Fibroblast of skin of right quadriceps (primary cell): ENCODE measurements around the gene MAP3K6.
"Not testable (repeated sequence)": the region's sequence is repeated elsewhere in the genome, so short reads cannot be mapped to it uniquely, and the experiment has no call there.

Experiments
- DNase-seq: peaks from one replicate; pipeline ENCODE4 v3.0.0-alpha.2; 2013

MAP3K6 gene

DNA sequence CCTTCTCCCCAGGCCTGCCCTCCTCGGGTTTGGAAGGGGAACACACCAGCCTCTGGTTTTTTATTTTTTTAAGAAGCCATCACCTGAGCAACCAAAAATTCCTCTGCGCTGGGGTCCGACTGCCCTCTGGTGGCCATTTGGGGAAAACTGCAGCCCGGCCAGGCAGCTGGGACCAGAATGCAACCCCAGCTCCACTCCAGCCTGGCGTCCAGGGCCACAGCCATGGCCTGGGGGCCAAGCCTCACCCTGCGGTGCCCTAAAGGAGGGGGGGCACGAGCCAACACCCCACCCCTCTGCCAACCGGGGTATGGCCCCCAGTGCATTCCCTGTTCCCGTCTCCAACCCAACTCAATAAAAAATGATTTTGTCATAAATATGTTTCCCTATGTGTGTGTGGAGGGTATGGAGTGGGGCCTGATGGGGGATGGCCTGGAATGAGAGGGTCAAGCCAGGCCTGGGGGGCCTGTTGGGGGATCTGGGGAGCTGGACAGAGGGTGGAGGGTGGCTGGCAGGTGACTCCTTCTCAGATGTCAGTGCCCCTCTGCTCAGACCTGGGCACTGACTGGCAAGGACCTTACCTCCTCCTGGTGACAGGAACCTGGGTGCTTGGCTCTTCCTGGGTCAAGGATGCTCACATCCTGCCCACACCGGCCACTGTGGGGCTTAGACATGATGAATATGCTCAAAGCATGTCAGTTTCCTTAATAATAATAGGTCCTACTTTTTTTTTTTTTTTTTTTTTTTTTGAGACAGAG is 28.9 kb upstream of the MAP3K6 start:
- DNase-seq, result peak; percentile 68

DNA sequence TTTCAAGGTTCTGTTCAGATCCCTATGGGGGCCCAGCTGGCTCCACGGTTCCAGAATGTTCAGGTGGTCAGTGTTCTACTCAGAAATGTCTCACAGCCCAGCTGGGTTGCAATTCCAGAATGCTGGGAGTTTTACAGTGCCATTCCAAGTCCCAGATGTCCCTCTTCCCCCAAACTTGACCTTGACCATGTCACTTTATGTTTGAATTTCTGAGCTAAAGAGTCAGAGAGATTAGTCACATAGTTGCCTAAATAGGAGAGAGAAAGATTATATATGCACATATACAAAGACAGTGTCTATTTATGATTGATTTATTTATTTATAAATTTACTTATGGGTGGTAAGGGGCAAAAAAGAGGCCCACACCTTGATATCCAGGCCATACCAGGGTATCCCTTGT is 28.2 kb upstream of the MAP3K6 start:
- DNase-seq, result no peak

DNA sequence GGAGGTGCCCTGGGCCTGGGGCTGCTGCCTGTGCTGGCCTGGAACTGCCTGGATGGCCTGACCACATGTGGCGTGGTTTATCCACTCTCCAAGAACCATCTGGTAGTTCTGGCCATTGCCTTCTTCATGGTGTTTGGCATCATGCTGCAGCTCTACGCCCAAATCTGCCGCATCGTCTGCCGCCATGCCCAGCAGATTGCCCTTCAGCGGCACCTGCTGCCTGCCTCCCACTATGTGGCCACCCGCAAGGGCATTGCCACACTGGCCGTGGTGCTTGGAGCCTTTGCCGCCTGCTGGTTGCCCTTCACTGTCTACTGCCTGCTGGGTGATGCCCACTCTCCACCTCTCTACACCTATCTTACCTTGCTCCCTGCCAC is 27.5 kb upstream of the MAP3K6 start:
- DNase-seq, result no peak

DNA sequence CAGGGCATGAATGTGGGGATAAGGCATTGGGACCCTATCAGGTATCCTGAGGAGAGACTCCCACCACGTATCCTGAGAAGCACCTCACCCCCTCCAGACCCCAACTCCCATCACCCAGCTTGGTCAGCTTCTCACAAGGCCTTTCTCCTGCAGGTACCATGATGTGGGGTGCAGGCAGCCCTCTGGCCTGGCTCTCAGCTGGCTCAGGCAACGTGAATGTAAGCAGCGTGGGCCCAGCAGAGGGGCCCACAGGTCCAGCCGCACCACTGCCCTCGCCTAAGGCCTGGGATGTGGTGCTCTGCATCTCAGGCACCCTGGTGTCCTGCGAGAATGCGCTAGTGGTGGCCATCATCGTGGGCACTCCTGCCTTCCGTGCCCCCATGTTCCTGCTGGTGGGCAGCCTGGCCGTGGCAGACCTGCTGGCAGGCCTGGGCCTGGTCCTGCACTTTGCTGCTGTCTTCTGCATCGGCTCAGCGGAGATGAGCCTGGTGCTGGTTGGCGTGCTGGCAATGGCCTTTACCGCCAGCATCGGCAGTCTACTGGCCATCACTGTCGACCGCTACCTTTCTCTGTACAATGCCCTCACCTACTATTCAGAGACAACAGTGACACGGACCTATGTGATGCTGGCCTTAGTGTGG is 27.0 kb upstream of the MAP3K6 start:
- no peak for DNase-seq

DNA sequence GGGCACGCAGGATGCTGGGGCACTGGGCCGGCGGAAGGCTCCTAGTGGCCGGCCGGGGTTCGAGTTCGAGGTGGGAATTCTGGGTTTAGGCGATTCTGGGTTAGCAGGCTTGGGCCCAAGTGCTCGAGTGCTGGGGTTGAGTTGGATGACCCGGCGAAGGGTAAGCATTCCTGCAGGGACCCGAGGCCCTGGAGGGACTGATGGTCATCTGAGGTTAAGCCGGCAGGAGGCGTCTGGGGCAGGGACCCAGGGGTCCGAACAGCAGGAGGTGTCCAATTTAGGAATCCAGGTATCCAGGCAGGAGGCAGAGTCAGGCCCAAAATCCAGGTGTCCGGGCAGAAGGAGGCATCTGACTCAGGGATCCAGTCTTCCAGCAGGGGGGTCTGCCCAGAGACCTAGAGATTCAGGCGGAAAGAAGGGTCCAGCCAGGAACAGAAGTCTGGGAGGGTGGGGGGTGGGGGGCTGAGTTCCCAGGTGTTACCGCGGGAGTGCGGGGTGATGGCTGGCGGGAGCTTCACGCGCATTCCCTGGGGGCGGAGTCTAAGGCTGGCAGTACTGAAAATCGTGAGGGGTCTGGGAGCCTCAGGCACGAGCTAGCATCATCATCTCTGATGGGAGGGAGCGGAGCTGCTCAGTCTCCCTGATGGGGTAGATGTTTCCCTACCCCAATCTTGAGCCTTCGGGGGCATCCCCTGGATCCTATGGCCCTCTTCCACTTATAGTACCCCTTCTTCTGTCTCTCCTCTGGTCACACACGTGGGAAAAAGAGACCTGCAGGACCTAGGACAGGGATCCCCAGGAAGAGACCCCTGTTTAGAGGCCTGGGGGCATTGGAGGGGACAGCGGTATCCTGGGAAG is 26.2 kb upstream of the MAP3K6 start:
- DNase-seq, result no peak

DNA sequence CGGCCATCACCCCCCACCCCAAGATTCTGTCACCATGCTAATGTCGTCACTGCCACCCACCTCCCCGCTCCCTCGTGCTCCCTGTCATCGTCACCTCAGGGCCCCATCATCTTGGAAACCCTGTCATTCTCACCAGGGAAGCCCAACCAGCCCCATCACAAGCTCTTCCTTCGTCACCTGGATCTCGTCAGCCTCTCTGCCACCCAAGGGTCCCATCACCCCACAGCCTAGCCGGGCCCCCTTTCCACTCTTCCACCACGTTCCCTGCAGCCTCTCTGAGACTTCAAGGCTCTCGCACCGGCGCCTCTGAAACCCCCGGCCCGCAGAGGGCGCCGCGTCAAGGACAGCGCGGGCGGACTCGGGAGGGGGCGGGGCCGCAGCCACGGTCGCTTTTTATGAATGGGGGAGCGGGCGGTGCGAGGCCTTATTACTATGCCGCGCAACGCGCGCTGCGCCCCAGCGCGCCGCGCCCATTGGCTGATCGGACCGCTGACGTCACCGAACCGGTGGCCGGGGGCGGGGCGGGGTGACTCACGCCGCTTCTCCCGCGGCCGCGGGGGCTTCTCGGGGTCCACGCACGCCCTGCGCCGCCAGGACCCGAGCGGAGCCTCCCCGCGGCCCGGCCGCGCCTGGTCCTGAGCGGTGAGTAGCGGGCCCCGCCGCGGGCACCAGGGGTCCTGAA is 25.5 kb upstream of the MAP3K6 start, which contains the start of gene GPR3:
Gene GPR3 (plus strand): TSS at position 527 of the 682 bp plus-strand sequence. CDS start 1,177 bp downstream, outside the sequence.
- peak; percentile 93 for DNase-seq

DNA sequence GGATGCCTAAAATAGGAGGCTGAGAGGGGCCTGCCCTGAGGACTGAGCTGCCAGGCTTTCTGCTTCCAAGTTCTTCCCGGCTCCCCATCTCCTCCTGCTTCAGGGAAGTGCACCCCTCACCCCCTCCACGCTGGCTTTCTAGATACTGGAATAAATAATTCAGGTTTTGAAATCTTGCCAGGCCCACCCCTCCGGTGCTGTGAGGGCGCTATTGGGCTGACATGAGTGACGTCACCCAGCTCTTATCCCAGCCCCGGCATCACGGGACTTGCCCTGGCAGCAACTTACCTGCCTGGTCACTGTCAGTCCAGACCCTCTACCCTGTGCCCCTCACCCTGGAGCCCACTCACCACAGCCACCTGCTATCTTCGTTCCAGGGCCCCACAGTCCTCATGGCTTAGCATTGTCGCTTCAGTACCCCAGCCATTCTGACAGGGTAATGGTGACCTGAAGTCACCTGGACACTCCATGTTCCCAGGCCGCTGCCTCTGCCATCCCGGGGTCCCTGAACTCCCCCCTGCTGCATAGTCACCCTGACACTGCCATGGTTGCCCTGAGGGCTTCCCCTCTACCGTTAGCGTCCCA is 24.8 kb upstream of the MAP3K6 start:
- DNase-seq, result peak; percentile 55

DNA sequence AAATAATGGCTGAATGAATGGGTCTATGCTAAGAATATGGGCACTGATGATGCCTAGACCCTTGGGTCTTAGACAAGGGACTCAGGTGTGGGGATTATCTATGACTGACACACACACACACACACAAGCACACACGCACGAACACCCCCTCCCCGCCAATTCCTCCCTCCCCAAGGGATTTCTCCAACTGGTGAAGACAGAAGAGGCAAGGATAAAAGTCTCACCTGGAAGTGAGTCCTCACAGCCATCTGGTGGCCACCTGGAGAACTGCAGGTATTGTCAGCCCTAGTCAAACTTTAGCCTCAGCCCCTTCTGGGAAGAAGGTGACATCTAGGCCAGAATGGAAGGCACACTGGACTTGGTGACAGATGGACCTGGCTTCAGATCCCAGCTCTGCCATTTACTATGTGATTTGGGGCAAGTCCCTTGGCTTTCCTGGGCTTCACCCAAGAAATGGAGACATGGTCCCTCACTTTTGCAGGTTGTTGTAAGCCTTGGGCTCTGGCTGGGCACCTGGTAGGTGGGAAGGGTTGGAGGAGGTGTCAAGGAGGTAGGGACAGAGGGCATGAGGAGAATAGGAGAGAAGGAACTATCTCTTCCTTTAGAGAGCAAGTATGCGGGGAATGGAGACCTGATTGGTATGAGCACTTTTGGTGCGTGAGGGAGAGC is 21.7 kb upstream of the MAP3K6 start:
- no peak for DNase-seq

DNA sequence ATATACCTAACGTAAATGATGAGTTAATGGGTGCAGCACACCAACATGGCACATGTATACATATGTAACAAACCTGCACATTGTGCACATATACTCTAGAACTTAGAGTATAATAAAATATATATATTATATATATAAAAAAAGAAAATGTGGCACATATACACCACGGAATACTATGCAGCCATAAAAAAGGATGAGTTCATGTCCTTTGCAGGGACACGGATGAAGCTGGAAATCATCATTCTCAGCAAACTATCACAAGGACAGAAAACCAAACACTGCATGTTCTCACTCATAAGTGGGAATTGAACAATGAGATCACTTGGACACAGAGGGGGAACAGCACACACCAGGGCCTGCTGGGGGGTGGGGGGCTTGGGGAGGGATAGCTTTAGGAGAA is 18.0 kb upstream of the MAP3K6 start:
- DNase-seq, result not testable (repeated sequence)

DNA sequence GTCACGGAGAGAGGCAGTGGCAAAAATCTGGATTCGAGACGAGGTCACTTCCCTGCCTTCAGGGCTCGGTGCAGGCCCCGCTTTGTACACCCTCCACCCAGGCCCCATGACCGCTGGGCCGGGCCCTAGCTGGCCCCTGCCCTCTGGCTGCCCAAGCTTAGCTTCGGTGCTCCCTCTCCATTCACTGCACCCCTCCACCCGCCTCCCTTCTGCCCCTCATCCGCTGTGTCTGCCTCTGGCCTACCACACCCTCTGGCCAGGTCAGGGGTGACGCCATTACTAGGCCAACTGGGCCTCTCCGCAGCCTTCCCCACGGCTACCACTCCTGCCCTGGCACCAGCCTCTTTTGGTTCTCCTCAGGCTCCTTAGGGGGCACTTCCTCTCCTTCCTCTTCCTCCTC is 16.9 kb upstream of the MAP3K6 start:
- DNase-seq, result no peak

DNA sequence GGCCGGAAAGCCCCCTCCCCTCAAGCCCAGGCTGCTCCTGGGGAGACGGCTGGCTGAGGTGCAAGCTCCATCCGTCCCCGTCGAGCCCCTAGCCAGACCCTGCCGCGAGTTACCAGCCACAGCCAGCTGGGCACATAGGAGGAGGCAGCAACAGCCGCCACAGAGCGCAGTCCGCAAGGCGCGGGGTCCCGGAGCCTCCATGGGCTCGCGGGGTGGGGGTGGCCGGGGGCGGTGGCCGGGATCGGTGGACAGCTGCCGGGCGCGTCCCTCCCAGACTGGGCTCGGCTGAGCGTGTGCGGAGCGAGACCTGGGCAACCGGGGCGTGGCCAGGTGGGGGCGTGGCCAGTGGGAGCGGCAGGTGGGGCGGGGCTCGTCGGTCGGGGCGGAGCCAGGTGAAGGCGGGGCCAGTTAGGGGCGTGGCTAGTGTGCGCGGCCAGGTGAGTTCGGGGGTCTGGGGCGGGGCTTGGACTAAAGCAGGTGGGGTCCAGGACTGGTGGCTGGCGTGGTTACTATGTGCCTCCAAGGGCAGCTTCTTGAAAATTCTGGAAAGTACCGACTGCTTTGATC is 16.4 kb upstream of the MAP3K6 start, which contains the start of gene CD164L2:
Gene CD164L2 (minus strand): TSS at position 295 of the 567 bp plus-strand sequence. CDS start 94 bp downstream, at position 201.
- DNase-seq, result no peak

DNA sequence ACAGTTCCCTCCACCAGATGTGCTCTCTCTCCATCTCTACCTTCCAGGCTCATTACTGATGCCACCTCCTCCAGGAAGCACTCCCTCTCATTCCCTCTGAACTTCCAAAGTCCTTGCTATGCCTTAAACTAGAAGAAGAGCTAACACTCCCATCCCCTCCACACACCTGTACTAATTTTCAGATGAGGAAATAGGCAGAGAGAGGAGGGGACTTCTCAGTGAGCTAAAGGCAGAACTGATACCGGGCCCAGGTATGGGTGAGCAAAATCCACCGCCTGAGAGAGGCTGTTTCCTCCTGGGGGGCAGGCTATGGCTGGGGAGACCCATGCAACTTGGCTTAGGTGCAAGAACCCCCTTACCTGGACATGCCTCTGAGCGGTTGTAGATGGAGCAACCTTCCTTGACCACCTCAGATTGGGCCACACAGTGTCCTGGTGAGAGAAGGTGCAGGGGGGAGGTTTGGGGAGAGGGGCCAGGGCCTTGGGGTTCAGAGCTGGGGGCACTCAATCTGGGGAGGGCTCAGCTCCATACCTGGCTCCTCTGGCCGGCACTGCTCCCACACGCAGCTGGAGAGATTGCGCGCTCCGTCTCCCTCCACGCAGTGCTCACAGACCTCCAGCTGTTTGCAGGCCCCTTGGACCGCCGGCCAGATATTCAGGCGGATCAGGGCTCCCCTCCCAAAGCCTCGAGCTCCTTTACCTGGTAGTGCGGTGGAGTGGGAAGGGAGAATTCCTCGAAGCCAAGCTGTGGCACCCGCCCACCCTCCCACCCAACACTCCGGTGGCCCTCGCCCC is 15.4 kb upstream of the MAP3K6 start:
- no peak for DNase-seq

DNA sequence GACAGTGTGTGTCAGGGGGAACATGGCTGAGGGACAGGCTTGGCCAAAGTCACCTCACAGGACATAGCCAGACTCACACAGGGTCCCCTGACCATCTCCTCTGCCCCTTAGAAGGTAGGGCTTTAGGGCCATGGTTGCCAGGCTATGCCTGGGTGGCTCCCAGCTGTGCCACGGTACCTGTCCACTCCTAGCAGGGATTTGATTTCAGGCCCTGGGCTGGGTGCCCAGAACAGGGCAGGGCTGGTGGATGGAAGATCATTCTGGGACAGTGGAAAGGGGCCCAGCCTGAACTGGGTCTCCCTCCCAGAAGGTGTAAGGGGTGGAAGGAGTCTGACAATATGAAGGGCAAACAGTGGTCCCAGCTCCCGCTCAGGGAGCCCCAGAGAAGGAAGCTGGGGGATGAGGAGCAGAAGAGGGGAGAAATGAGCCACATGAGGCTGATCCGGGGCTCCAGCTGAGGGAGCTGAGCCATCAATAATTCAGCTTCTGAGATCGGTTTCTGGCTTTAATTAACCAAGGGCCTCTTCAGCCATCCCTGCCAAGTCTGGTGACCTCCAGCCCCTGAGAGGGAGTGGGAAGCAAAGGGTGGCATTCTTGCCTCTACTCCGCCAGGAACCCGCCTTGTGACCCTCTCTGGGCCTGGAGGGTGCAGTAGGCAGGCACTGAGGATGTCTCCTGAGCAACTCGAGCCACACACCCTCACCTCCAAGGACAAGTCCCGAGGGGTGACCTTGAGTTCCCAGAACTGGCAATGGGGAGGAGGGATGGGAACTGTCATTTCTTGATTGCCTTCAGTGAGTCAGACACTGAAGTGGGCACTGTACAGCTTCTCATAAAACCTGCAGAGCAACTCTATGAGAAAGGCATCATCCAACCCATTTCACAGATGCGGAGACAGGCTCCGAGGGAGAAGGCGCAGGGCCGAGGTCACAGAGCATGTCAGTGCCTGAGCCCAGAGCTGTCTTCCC is 14.3 kb upstream of the MAP3K6 start:
- DNase-seq, result no peak

DNA sequence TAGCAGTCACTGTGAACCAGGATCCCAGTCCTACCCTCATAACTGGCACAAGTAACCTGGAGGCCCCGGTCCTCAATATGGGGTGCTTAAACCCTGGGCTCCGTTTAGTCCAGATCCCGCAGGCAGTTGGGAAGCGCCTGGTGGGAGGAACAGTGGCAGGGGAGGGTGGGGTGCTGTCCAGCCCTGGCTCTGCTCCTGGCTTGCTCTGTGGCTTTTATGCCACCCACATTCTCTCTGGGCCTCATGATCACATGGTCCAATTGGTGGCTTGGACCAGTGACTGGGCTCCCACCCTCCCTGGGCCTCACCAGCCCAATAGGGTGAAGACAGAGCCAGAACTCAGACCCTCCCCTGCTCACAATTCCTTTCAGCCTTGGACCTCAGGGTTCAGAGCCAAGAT is 13.5 kb upstream of the MAP3K6 start:
- no peak for DNase-seq

DNA sequence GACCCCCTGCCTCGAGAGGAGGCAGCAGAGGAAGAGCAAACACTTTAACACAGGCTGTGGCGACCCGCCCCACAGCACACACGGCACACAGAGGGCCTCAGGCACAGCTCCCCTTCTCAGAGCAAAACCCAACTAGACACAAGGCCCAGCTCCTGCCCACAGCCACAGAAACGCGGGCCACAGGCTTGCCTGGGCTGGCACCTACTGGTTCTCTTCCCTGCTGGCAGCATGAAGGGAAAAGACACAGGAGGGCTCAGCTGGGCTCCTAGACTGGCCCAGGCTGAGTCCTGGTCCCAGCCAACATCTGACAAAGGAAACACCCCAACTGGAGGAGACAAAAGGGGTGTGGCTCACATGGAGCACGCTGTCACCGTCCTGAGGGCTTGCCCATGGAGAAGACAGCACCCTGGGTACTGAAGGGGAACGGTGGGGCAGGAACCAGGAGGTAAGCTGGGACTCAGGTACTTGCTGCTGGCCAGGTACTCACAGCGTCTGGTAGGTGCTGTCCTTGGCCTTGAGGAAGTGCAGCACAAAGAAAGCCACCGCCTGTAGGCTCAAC is 12.9 kb upstream of the MAP3K6 start:
- DNase-seq, result no peak

DNA sequence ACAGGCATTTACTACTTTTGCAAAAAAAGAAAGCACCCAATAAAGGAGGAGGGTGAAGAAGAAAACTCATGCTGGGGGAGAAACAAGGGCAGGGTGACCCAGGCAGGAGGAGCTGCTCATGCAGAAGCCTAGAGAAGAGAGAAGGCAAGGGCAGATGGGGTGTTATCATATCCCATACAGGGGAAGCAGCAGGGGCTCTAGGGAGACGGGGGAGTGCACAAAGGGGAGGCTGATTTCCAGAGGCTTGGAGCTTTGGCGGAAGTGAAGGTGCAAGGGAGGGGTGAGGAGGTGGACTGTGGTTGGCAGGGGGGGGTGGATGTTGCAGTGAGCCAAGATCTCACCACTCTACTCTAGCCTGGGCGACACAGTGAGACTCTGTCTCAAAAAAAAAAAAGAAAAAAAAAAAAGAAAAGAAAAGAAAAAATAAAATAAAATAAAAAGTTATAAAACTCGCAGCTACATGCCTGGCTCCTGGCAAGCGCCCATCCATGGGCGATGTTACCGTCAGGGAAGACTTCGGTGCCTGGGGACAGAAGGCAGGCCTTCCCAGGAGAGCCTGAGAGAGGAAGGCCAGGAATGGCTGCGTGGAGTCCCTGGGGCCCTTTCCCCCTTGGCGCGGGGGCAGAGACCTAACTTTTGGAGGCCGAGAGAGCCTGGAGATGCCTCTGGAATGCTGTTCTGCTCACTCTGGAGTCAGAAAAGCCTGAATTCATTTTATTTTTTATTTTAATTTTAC is 11.2 kb upstream of the MAP3K6 start:
- DNase-seq, result no peak

DNA sequence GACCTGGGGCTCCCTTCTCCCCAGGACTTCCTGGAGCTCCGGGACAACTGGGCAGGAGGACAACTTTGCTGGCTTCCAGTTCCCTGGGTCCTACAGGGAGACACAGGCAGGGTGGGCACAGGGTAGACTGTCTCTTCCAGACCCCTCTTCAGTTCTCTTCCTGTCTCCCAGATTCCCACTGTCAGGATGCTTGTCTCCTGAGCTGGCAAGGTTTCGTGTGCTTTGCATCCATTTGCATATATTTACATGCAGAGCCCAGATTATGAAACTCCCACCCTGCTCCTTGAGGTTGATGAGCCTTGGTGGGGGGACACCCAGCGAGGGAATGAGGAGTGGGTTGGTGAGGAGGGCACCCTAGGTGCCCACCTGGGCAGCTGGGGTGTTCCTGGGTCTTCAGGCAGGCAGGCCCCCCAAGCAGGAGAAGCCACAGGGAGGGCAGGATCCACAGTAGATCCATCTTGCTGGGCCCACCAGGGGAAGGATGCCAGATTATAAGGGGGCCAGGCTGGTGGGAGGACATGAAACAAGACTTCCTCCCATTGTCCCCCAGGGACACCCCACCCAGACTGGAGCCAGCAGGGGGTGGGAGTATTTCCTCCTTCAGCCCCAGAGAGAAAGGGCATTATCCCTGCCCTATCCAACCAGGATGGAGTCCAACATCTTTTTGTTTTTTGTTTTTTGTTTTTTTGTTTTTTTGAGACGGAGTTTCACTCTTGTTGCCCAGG is 7.8 kb upstream of the MAP3K6 start, which contains the start of gene FCN3:
Gene FCN3 (minus strand): TSS at position 463 of the 725 bp plus-strand sequence. CDS start 6 bp downstream, at position 457.
- DNase-seq, result no peak
